ENCODE data around the gene LDLRAD2.

LDLRAD2 gene

DNA sequence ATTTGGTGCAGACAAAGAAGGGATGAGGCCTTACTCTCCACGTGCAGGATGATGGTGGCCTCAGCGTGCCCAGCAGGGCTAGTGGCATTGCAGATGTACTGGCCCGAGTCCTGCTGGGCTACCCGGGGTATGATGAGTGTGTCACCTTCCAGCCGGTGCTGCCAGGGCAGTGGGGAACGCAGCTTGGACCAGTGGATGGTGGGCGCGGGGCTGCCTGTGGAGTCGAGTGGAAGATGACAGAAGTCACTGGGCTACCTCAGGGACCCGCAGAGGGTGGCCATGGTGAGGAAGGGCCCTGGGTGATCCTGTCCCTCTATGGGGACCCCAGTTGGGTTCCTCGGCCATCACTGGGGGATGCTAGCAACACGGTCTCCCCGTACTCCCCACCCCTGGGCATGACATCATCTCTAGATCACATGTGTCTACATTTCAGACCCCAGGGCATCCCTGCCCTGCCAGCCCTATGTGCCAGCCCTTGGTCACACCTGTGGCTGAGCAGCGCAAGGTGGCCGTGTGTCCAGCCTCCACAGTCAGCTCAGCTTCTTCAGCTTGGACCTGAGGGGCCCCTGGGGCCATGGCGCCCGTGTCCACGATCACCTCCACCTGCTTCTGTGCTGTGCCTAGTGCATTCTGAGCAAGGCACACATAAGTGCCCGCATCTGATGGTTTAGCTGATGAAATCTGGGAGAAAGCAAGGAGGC is 27.4 kb downstream of the LDLRAD2 start:
- Mint-ChIP-seq H3K9me3 (peaks cover under 1% of the 10 kb centered on the region), H3K27me3 (no peaks in the 10 kb centered on the region), H3K36me3 (ENCODE audit: low read depth) (peaks cover 8% of the 10 kb centered on the region), H3K27ac (no peak overlapping the region), H3K4me1 (no peaks in the 10 kb centered on the region), H3K4me3 (no peak overlapping the region)
- ATAC-seq (no peak), DNase-seq (no peak)

- ATAC-seq (no peak), DNase-seq (no peak)
- Mint-ChIP-seq H3K9me3 (no peaks in the 10 kb centered on the region), H3K36me3 (ENCODE audit: low read depth) (no peaks in the 10 kb centered on the region), H3K27ac (no peak overlapping the region), H3K4me1 (no peaks in the 10 kb centered on the region), H3K27me3 (no peaks in the 10 kb centered on the region), H3K4me3 (no peak overlapping the region)
Measured at GRCh38 chr1:21840981-21841380, 28.9 kb downstream of the LDLRAD2 start.

GRCh38 chr1:21841852-21842466 is 29.9 kb downstream of the LDLRAD2 start:
- Mint-ChIP-seq H3K4me3 (no peak overlapping the region), H3K27ac (no peak overlapping the region), H3K27me3 (no peaks in the 10 kb centered on the region), H3K36me3 (ENCODE audit: low read depth) (no peaks in the 10 kb centered on the region), H3K9me3 (no peaks in the 10 kb centered on the region), H3K4me1 (no peaks in the 10 kb centered on the region)
- DNase-seq (no peak), ATAC-seq (no peak)

DNA sequence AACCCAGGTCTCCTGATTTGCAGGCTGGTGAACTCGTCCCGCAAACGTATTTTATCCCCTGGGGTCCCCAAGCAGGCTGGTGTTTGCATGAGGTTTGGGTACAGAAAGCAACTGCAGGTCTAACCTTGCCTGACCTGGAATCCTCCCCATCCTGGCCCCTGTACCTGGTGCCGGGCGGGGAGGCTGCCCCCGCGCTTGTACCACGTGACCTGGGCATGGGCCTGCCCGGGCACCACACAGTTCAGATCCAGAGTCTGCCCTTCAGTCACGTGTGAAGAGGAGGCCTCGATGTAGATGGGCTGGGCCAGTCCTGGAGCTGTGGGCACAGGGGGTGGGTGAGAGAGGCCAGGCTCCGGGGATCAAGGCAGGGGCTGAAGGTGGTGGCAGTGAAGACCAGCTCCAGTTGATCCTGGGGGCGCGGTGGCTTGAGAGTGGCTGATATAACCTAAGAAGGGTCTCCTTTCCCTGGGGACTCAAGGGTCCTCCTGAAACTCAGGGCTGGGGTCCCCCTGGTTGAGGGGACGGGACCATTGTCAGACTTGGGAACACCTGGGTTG is 30.6 kb downstream of the LDLRAD2 start:
- no peaks in the 10 kb centered on the region for H3K27me3 Mint-ChIP-seq

GRCh38 chr1:21843208-21843607 is 31.1 kb downstream of the LDLRAD2 start:
- H3K4me1 Mint-ChIP-seq, result no peaks in the 10 kb centered on the region

More for the DNA sequence above, 30.6 kb downstream of the LDLRAD2 start:
- Mint-ChIP-seq H3K36me3 (ENCODE audit: low read depth) (no peaks in the 10 kb centered on the region), H3K9me3 (no peaks in the 10 kb centered on the region), H3K4me3 (no peak overlapping the region), H3K27ac (no peak overlapping the region), H3K4me1 (no peaks in the 10 kb centered on the region)
- no peak for DNase-seq
- ATAC-seq, result no peak

GRCh38 chr1:21843996-21844395 is 31.9 kb downstream of the LDLRAD2 start:
- Mint-ChIP-seq H3K4me3 (no peak overlapping the region), H3K4me1 (no peaks in the 10 kb centered on the region), H3K9me3 (no peaks in the 10 kb centered on the region), H3K36me3 (ENCODE audit: low read depth) (no peaks in the 10 kb centered on the region), H3K27ac (no peak overlapping the region), H3K27me3 (no peaks in the 10 kb centered on the region)
- DNase-seq (no peak), ATAC-seq (no peak)

More at GRCh38 chr1:21843208-21843607, 31.1 kb downstream of the LDLRAD2 start:
- H3K27ac Mint-ChIP-seq, result no peak overlapping the region
- ATAC-seq, result no peak
- no peaks in the 10 kb centered on the region for H3K27me3 Mint-ChIP-seq
- no peaks in the 10 kb centered on the region for H3K36me3 Mint-ChIP-seq (ENCODE audit: low read depth)
- no peak overlapping the region for H3K4me3 Mint-ChIP-seq
- no peak for DNase-seq
- no peaks in the 10 kb centered on the region for H3K9me3 Mint-ChIP-seq

- no peaks in the 10 kb centered on the region for H3K27me3 Mint-ChIP-seq
- no peak for DNase-seq
- no peaks in the 10 kb centered on the region for H3K36me3 Mint-ChIP-seq (ENCODE audit: low read depth)
- H3K4me3 Mint-ChIP-seq, result no peak overlapping the region
- no peaks in the 10 kb centered on the region for H3K4me1 Mint-ChIP-seq
- no peak for ATAC-seq
- no peaks in the 10 kb centered on the region for H3K9me3 Mint-ChIP-seq
- no peak overlapping the region for H3K27ac Mint-ChIP-seq
Measured at GRCh38 chr1:21845646-21846641, 33.9 kb downstream of the LDLRAD2 start.

GRCh38 chr1:21847223-21848205 is 35.4 kb downstream of the LDLRAD2 start:
- Mint-ChIP-seq H3K9me3 (no peaks in the 10 kb centered on the region), H3K4me1 (peaks cover 3% of the 10 kb centered on the region), H3K4me3 (no peak overlapping the region), H3K27me3 (no peaks in the 10 kb centered on the region), H3K36me3 (ENCODE audit: low read depth) (no peaks in the 10 kb centered on the region), H3K27ac (no peak overlapping the region)
- DNase-seq (no peak), ATAC-seq (no peak)

DNA sequence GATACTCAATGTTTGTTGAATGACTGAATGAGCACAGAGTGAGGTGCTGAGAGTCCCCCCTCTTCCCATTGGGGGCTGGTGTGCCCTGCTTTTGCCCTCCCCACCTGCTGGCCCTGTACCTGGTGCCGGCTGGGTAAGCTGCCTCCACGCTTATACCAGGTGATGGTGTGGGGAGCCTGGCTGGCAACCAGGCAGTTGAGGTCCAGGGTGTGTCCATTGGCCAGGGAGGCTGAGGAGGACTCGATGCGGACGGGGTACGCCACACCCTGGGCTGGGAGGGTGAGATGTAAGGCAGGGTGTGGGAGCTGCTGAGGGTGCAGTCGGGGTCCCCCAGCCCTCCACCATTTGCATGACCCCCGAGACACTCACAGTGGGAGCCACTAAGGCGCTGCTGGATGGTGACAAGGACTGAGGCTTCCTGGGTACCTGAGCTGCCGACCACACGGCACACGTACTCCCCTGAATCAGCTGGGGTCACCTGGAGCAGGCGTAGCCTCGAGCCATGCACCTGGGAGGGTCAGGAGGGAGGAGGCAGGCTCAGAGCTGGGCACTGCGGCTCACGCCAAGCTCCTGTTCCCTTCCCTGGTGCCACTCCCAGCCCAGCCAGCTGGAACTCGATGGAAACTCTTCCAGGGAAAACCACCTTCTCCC is 36.6 kb downstream of the LDLRAD2 start:
- H3K4me3 Mint-ChIP-seq, result no peak overlapping the region
- ATAC-seq, result no peak
- H3K36me3 Mint-ChIP-seq (ENCODE audit: low read depth), result no peaks in the 10 kb centered on the region

DNA sequence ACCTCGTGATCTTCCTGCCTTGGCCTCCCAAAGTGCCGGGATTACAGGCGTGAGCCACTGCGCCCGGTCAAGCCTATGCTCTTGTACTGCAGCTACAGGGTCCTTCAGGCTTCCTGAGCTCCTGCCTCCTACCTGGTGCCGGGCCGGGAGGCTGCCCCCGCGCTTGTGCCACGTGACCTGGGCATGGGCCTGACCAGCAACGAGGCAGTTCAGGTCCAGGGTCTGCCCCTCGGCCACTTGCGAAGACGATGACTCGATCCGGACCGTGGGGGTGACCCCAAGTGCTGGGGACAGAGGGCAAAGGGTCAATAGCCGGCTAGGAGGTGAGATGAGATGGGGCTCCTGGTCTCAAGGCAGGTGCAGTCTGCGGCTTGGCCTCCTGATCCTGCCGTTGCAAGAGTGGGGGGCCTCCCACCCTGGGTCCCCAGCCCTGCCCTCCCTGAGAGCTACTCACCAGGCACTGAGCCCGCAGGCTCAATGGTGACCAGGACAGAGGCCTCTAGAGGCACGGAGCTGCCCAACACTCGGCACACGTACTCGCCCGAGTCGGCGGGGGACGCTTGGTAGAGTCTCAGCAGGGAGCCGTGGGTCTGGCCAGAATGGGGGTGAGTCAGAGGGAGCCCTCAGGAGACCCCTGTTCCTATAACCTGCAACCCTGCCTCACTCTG is 38.0 kb downstream of the LDLRAD2 start:
- H3K36me3 Mint-ChIP-seq (ENCODE audit: low read depth), result no peaks in the 10 kb centered on the region
- H3K27me3 Mint-ChIP-seq, result no peaks in the 10 kb centered on the region
- no peak overlapping the region for H3K27ac Mint-ChIP-seq
- DNase-seq, result no peak
- no peak for ATAC-seq
- H3K4me3 Mint-ChIP-seq, result no peak overlapping the region
- H3K9me3 Mint-ChIP-seq, result no peaks in the 10 kb centered on the region
- H3K4me1 Mint-ChIP-seq, result peaks cover 3% of the 10 kb centered on the region

More for the DNA sequence above, 36.6 kb downstream of the LDLRAD2 start:
- DNase-seq, result no peak
- peaks cover 3% of the 10 kb centered on the region for H3K4me1 Mint-ChIP-seq
- H3K27me3 Mint-ChIP-seq, result no peaks in the 10 kb centered on the region
- no peak overlapping the region for H3K27ac Mint-ChIP-seq
- H3K9me3 Mint-ChIP-seq, result no peaks in the 10 kb centered on the region

DNA sequence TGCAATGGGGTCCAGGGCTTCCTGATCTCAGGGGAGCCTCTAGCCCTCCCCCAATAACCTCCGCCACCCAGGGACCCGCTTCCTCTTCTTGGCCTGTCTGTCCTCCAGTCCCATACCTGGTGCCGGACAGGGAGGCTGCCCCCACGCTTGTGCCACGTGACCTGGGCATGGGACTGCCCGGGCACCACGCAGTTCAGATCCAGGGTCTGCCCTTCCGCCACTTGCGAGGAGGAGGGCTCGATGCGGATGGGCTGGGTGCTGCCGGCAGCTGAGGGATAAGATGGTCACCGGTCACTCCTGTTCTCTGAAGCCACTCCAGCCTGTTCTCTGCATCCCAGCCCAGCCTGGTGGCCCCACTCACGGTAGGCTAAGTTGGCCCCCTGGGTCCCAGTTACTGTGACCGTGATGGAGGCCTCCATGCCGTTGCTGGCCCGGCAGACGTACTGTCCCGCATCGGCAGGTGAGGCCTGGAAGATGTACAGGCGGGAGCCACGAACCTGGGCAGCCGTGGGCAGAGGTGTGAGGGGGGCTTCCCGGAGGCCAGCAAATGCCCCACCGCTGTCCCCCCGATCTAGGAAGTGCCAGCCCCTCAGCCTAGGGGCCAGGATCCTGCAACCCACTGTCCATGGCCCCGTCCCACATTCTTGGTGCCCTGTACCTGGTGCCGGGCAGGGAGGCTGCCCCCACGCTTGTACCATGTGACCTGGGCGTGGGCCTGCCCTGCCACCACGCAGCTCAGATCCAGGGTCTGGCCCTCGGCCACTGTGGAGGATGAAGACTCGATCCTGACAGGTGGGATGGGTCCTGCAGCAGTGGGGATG is 39.6 kb downstream of the LDLRAD2 start:
- H3K4me1 Mint-ChIP-seq, result peaks cover 3% of the 10 kb centered on the region
- H3K36me3 Mint-ChIP-seq (ENCODE audit: low read depth), result no peaks in the 10 kb centered on the region
- DNase-seq (no peak), ATAC-seq (no peak)
- H3K27ac Mint-ChIP-seq, result no peak overlapping the region
- no peaks in the 10 kb centered on the region for H3K9me3 Mint-ChIP-seq
- H3K27me3 Mint-ChIP-seq, result no peaks in the 10 kb centered on the region
- H3K4me3 Mint-ChIP-seq, result no peak overlapping the region

Measured in activated naive CD8-positive, alpha-beta T cell treated with anti-CD3 and anti-CD28 coated beads, Interleukin-2, amount 50 U/mL, for 24 hours (primary cell).